ENCODE data around the gene RNF26. TPM values are rescaled to one million over a fixed set of nuclear protein-coding genes. Genes with fewer than 3 reads are reported as not detected.
A peak's percentile ranks its signal among the peaks of the same experiment; 100 is the strongest.
"Not testable (repeated sequence)": the region's sequence is repeated elsewhere in the genome, so short reads cannot be mapped to it uniquely, and the experiment has no call there.

The RNF26 gene
- total and polyA plus RNA-seq, 5 experiments from 2014 or later: 19.8 to 45.9 (median 37.0) TPM

DNA sequence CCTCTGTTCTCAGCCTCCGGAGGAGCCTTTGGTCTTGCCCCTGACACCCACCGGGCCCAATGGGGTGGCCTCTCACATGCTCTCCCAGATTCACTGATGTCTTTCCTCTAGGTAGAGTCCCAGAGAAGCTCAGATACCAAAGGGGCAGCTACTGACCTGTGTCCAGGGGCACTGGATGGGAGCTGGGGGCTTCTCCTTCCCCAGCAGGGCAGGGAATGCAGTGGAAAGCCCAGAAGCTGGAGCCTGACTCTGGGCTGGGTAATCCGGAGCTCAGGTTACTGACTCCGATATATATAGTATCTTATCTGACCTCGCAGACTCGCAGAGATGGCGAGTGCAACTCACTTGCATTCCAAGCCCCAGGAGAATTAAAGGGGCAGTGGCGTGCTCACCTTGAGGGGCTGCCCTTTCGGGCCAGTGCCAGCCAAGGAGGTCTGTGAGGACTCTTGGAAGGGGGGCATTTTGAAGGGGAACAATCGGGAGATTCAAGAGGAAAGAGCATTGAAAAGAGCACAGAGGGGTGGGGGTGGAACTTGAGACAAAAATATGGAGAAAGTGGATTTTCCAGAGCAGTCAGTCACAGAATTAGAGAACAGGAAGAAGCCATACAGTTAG, 44.6 kb downstream of the RNF26 start:
- Mint-ChIP-seq H3K36me3 (no peaks in the 10 kb centered on the region), H3K4me1 (peaks cover 0 to 9% (median 5%) of the 10 kb centered on the region in 4 donors), H3K4me3 (peak overlapping the region in 2 of 10 donors; percentile 22 to 37), H3K9me3 (no peaks in the 10 kb centered on the region), H3K27ac (peak overlapping the region in 4 of 10 donors; percentile 18 to 72 (median 47)), H3K27me3 (peaks cover 0 to 3% (median 0%) of the 10 kb centered on the region in 5 donors)
- POLR2A ChIA-PET: interaction anchor here (0.6 kb wide), 1 partner anchor 542 kb away, joined by 6 read pairs; no protein-coding TSS in a partner anchor
- no peak for DNase-seq
- no peak for ATAC-seq

DNA sequence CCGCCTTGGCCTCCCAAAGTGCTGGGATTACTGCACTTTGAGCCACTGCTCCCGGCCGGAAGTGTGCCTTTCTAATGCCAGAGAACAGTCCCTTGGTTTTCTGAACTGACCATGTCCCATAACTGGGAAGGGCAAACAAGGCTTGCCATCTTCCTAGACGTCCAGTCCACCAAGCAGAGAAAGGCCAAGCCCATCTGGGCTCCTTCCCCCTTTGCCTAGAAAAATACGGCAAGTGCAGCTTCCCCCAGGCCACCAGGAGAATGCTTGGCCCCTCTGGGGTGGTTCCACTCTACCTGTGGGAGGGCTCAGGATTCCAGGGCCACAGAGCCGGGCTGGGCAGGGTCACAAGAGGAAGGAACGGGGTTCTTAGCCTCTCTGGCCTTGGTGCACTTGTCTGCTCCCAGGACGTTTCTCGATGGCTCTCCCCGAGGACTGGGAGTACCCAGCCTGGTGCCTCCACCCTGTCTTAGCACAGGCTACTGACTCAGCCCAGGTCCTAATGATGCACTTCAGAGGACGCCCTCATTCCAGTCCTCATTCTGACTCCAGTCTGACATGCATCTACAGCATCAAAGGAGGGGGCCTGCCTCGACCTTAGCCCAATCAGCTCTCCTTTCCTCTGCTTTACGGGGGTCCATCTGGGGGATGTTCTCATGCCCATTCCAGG, 46.0 kb downstream of the RNF26 start:
- H3K4me1 Mint-ChIP-seq: peaks cover 0 to 7% (median 3%) of the 10 kb centered on the region in 4 donors
- DNase-seq (no peak), ATAC-seq (no peak)
- H3K4me3 Mint-ChIP-seq: no peak overlapping the region
- POLR2A ChIA-PET: interaction anchor here (0.7 to 1.4 kb wide), 2 partner anchors 24 to 26 kb away, joined by 4 to 9 read pairs; no protein-coding TSS in a partner anchor
- H3K9me3 Mint-ChIP-seq: no peaks in the 10 kb centered on the region
- H3K27me3 Mint-ChIP-seq: peaks cover 0 to 3% (median 0%) of the 10 kb centered on the region in 5 donors
- H3K36me3 Mint-ChIP-seq: no peaks in the 10 kb centered on the region
- H3K27ac Mint-ChIP-seq: no peak overlapping the region

DNA sequence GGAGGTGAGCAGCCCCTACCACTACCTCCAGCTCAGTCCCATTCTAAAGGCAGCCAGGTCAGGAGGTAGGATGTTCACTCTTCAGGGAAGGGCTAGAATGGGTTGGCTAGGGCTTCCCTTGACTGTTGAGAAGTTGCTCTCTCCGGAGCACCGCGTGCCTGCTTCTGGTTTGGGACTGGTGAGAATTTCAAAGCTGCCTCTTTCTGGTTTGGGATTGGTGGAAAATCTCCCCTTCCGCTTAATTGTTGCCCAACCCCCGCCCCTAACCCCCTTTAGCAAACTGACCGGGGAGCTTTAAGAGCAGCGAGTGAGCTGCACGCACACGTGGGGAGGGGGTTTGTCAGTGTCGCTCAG, 46.5 kb downstream of the RNF26 start:
- DNase-seq: no peak
- H3K27ac Mint-ChIP-seq: peak overlapping the region in 1 of 10 donors; percentile 57
- ATAC-seq: no peak
- H3K27me3 Mint-ChIP-seq: peaks cover 0 to 3% (median 0%) of the 10 kb centered on the region in 5 donors
- peaks cover 0 to 7% (median 3%) of the 10 kb centered on the region in 4 donors for H3K4me1 Mint-ChIP-seq
- H3K9me3 Mint-ChIP-seq: no peaks in the 10 kb centered on the region
- H3K36me3 Mint-ChIP-seq: no peaks in the 10 kb centered on the region
- POLR2A ChIA-PET: interaction anchor here (0.7 to 1.4 kb wide), 4 partner anchors 14 to 40 kb away, joined by 3 to 9 read pairs (median 4); partner anchors contain the start of gene C1QTNF5
- no peak overlapping the region for H3K4me3 Mint-ChIP-seq

DNA sequence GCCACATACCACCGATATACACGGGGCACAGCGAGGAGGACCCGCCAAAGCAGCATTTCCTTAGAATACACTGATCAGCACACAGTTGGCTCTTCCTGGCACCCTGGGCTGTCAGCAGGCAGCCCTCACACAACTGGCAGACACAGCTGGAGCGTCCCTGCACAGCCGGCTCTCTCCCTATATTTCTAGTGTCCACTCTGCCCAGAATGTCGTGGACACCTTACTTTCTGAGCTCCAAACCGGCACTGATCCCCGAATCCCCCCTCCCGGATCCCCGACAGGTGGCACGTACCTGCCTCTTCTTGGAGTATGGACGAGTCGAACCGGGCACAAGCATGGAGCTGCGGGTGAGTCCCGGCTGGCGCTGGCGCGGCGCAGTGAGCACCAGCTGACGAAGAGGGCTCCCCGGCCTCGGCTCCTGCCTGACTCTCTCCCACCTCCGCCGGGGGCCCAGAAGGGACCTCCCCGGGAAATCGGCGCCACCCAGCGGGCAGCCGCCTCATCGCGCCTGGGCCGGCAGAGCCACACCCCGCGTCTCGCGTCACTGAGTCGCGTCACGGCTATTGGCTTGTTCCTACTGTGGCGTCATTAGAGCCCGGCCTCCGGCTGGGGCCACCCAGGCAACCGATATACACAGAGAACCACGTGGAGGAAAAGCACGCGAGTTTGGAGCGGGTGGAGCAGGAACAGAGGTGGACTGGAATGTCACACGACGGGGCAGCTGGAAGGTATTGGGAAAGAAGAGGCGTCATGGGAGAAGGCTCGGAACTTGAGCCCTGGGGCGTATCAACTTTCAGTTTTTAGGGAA, 47.1 kb downstream of the RNF26 start, which contains the start of gene USP2:
USP2 (minus strand) TSS at position 510 of the 808 bp plus-strand sequence. CDS start 8,210 bp downstream, outside the sequence.
- Mint-ChIP-seq H3K9me3 (no peaks in the 10 kb centered on the region), H3K4me1 (peaks cover 0 to 7% (median 3%) of the 10 kb centered on the region in 4 donors), H3K36me3 (no peaks in the 10 kb centered on the region), H3K27me3 (peaks cover 0 to 3% (median 0%) of the 10 kb centered on the region in 5 donors), H3K4me3 (no peak within 1 kb of the TSS), H3K27ac (peak within 1 kb of the TSS in 2 of 10 donors; percentile 57 to 78)
- ATAC-seq: peak; percentile 95 to 97
- peak; percentile 94 to 99 (median 98) for DNase-seq
- POLR2A ChIA-PET: interaction anchor here (0.7 to 1.4 kb wide), 4 partner anchors 14 to 41 kb away, joined by 3 to 9 read pairs (median 4); partner anchors contain the start of gene C1QTNF5

DNA sequence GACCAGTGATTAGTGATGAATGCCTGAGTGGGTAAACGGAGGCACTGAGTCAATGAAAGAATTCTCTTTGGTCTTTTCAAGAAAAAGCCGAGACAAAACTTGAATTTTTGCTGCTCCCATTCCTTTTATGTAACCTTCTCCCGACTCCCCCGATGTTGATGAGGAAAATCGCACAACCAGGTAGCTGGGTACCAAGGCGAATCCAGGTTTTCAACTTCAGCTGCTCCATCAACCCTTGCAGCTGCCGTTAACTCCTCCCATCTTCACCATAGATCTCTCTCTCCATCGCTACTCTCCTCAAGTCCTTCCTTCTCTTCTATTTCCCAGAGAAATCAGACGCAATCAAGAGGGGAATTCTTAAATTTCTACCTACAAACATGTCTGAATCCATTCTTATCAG, 47.8 kb downstream of the RNF26 start:
- H3K9me3 Mint-ChIP-seq: no peaks in the 10 kb centered on the region
- H3K4me1 Mint-ChIP-seq: peaks cover 0 to 7% (median 3%) of the 10 kb centered on the region in 4 donors
- no peak for ATAC-seq
- H3K4me3 Mint-ChIP-seq: no peak overlapping the region
- peaks cover 0 to 3% (median 1%) of the 10 kb centered on the region in 5 donors for H3K27me3 Mint-ChIP-seq
- POLR2A ChIA-PET: no interaction called here
- peak in 1 of 10 donors; percentile 22 for DNase-seq
- no peaks in the 10 kb centered on the region for H3K36me3 Mint-ChIP-seq
- no peak overlapping the region for H3K27ac Mint-ChIP-seq

DNA sequence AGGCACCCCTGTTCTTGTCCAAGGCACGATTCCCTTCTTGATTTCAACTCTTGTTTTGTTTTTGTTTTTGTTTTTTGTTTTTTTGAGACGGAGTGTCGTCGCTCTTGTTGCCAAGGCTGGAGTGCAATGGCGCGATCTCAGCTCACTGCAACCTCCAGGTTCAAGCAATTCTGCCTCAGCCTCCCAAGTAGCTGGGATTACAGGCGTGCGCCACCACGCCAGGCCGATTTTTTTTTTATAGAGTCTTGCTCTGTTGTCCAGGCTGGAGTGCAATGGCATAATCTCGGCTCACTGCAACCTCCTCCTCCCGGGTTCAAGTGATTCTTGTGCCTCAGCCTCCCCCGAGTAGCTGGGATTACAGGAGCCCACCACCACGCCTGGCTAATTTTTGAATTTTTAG, 48.2 kb downstream of the RNF26 start:
- DNase-seq, H3K4me3 Mint-ChIP-seq, H3K27me3 Mint-ChIP-seq, H3K9me3 Mint-ChIP-seq, H3K4me1 Mint-ChIP-seq, H3K27ac Mint-ChIP-seq, POLR2A ChIA-PET, ATAC-seq, H3K36me3 Mint-ChIP-seq: not testable (repeated sequence)

DNA sequence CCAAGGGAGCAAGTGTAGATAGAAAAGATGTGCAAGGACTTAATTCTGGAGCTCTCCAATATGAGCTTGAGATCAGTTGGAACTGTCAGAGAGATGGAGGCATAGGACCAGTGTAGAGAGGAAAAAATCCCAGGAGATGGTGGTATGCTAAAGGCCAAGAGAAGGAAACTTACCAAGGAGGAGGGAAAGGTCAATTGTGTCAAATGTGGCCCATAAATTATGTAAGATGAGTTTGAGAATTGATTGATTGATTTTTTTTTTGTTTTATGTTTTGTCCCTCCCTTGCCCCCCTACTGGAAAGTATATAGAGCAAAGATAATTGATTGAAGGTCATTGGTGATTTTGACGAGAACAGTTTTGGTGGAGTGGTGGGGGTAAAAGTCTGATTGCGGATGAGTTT, 50.0 kb downstream of the RNF26 start:
- DNase-seq (no peak), ATAC-seq (no peak)
- Mint-ChIP-seq H3K36me3 (no peaks in the 10 kb centered on the region), H3K4me1 (peaks cover 0 to 7% (median 3%) of the 10 kb centered on the region in 4 donors), H3K27me3 (peaks cover 0 to 9% (median 3%) of the 10 kb centered on the region in 5 donors), H3K27ac (no peak overlapping the region), H3K4me3 (no peak overlapping the region), H3K9me3 (no peaks in the 10 kb centered on the region)
- POLR2A ChIA-PET: no interaction called here

Small RNAs within 50 kb of the gene (microRNA-seq; reads per million reads assigned to microRNA genes)
- gene MIR6756 (ENCODE audit: borderline microRNAs expressed): not detected

Other genes with a start within 250 kb of the RNF26 start
- gene HMBS, start 249.6 kb upstream of the RNF26 start, total RNA-seq: 1 to 10 TPM; 6.9 to 8.0 TPM
- 10 to 100 TPM; 20.0 to 32.7 (median 24.3) TPM for gene HMBS, start 249.6 kb upstream of the RNF26 start, polyA plus RNA-seq
- 10 to 100 TPM; 29.0 to 37.5 TPM for gene DPAGT1, start 232.7 kb upstream of the RNF26 start, total RNA-seq
- 10 to 100 TPM; 28.7 to 30.8 (median 29.0) TPM for gene DPAGT1, start 232.7 kb upstream of the RNF26 start, polyA plus RNA-seq
- 10 to 100 TPM; 27.0 to 27.8 TPM for gene C2CD2L, start 227.2 kb upstream of the RNF26 start, total RNA-seq
- 1 to 10 TPM; 3.4 to 10.0 (median 4.0) TPM for gene C2CD2L, start 227.2 kb upstream of the RNF26 start, polyA plus RNA-seq
- gene HINFP, start 212.9 kb upstream of the RNF26 start, total RNA-seq: 10 to 100 TPM; 66.0 to 68.6 TPM
- gene HINFP, start 212.9 kb upstream of the RNF26 start, polyA plus RNA-seq: 10 to 100 TPM in 1 of 3 donors, 1 to 10 TPM in 2; 7.3 to 24.9 (median 7.5) TPM
- gene ABCG4, start 185.5 kb upstream of the RNF26 start, total RNA-seq: not detected
- not detected for gene ABCG4, start 185.5 kb upstream of the RNF26 start, polyA plus RNA-seq
- gene NLRX1, start 165.8 kb upstream of the RNF26 start, total RNA-seq: 10 to 100 TPM; 10.3 to 10.5 TPM
- 10 to 100 TPM in 1 of 3 donors, 1 to 10 TPM in 2; 4.0 to 10.9 (median 7.1) TPM for gene NLRX1, start 165.8 kb upstream of the RNF26 start, polyA plus RNA-seq
- under 1 TPM; 0.42 to 0.55 TPM for gene NHERF4, start 149.1 kb upstream of the RNF26 start, total RNA-seq
- not detected for gene NHERF4, start 149.1 kb upstream of the RNF26 start, polyA plus RNA-seq
- gene CBL, start 128.2 kb upstream of the RNF26 start, total RNA-seq: 10 to 100 TPM; 46.9 to 51.6 TPM
- gene CBL, start 128.2 kb upstream of the RNF26 start, polyA plus RNA-seq: 10 to 100 TPM; 11.5 to 16.1 (median 12.2) TPM
- under 1 TPM; 0.33 to 0.55 TPM for gene MCAM, start 17.4 kb upstream of the RNF26 start, total RNA-seq
- 1 to 10 TPM in 1 of 3 donors, under 1 TPM in 2; 0.35 to 1.2 (median 0.65) TPM for gene MCAM, start 17.4 kb upstream of the RNF26 start, polyA plus RNA-seq
- gene C1QTNF5, start 6.4 kb downstream of the RNF26 start, total RNA-seq: not detected
- gene C1QTNF5, start 6.4 kb downstream of the RNF26 start, polyA plus RNA-seq: not detected
- gene MFRP, start 12.2 kb downstream of the RNF26 start, total RNA-seq: not detected
- gene MFRP, start 12.2 kb downstream of the RNF26 start, polyA plus RNA-seq: not detected
- gene USP2, start 47.2 kb downstream of the RNF26 start, total RNA-seq: under 1 TPM; 0.16 to 0.23 TPM
- gene USP2, start 47.2 kb downstream of the RNF26 start, polyA plus RNA-seq: under 1 TPM in 1 of 3 donors, not detected in 2; 0.13 TPM
- gene THY1, start 88.6 kb downstream of the RNF26 start, total RNA-seq: not detected
- not detected for gene THY1, start 88.6 kb downstream of the RNF26 start, polyA plus RNA-seq

Measured in naive thymus-derived CD8-positive, alpha-beta T cell (primary cell).